Thyroid gland (tissue), 4 donors: ENCODE results near the gene SIPA1. TPM values are rescaled to one million over a fixed set of nuclear protein-coding genes. Genes with fewer than 3 reads are reported as not detected.

ENCODE experiments used
- DNase-seq, 2 donors: peaks; one replicate each; pipeline ENCODE4 v3.0.0-alpha.2; 2019
- H3K27ac ChIP-seq, 3 donors: fragments of 200-600 bp; sonication (generic); 1 replicate in 2 of 3; 2 replicates in 1 of 3; pipeline ENCODE4 v1.5.1; 2016 to 2019; ENCODE audit warnings: mild to moderate bottlenecking in 1 of 3, moderate library complexity in 1 of 3
- H3K27me3 ChIP-seq: fragments of 200-600 bp; sonication (generic); one replicate; pipeline ENCODE4 v1.5.1; 2019
- H3K36me3 ChIP-seq, 2 donors: fragments of 200-600 bp; sonication (generic); one replicate each; pipeline ENCODE4 v1.5.1; 2016 to 2019
- H3K4me1 ChIP-seq, 2 donors: fragments of 200-600 bp; sonication (generic); one replicate each; pipeline ENCODE4 v1.5.1; 2017 to 2019
- H3K4me3 ChIP-seq, 3 donors: fragments of 200-600 bp; sonication (generic); replicated peaks in 1 of 3; 1 replicate in 2 of 3; 2 replicates in 1 of 3; pipeline ENCODE4 v1.5.1; 2016; ENCODE audit warnings: mild to moderate bottlenecking in 1 of 3
- H3K9me3 ChIP-seq: fragments of 200-600 bp; sonication (generic); one replicate; pipeline ENCODE4 v1.5.1; 2017
- POLR2A ChIP-seq, 2 donors: fragments of 450-650 bp; IDR thresholded peaks; one replicate each; pipeline ENCODE4 v1.6.1; 2017; ENCODE audit warnings: antibody characterized with exemption in 2 of 2, mild to moderate bottlenecking in 2 of 2, moderate library complexity in 1 of 2
- WGBS, 2 donors: methylation state at CpG; one replicate each; pipeline ENCODE4 v1.1.5; 2017; 5-methylcytosine and 5-hydroxymethylcytosine counted together
- intact Hi-C: fragments of 100-400 bp; cut with DNase I; formaldehyde crosslinking; loops from one replicate; pipeline ENCODE4 v1.15.1; 2023
- total RNA-seq, 4 donors: library from RNA; depleted of rRNA; stranded (reverse); fragments of >200 nt; gene quantifications; one replicate each; pipeline ENCODE4 v1.2.3, GENCODE V29; 2016
- TF ChIP-seq, protein P1 (sequence below), 6 experiments: fragments of 200-600 bp in 3 of 6; fragments of 450-650 bp in 3 of 6; sonication (generic) in 3 of 6; IDR thresholded peaks; one replicate each; pipeline ENCODE4 v1.5.1; 2016 to 2019; ENCODE audit warnings: antibody characterized with exemption in 6 of 6, mild to moderate bottlenecking in 2 of 6, inconsistent platforms in 1 of 6, moderate library complexity in 1 of 6

The SIPA1 gene
- total RNA-seq, 4 donors from 2014 or later: 19.2 to 40.6 (median 32.7) TPM

GRCh38 chr11:65695459-65696241 lies 57.7 kb downstream of the SIPA1 start:
- peak overlapping the region; percentile 37 to 65 (median 39) for H3K27ac ChIP-seq
- intact Hi-C loops: no loop called here
- peak; percentile 90 to 92 for DNase-seq

GRCh38 chr11:65696802-65697552 lies 59.1 kb downstream of the SIPA1 start:
- H3K27me3 ChIP-seq: no peaks in the 10 kb centered on the region
- H3K36me3 ChIP-seq: no peaks in the 10 kb centered on the region
- TF ChIP-seq POLR2A (IDR thresholded peaks at IDR 0.05): no peak
- TF ChIP-seq, protein P1, sequence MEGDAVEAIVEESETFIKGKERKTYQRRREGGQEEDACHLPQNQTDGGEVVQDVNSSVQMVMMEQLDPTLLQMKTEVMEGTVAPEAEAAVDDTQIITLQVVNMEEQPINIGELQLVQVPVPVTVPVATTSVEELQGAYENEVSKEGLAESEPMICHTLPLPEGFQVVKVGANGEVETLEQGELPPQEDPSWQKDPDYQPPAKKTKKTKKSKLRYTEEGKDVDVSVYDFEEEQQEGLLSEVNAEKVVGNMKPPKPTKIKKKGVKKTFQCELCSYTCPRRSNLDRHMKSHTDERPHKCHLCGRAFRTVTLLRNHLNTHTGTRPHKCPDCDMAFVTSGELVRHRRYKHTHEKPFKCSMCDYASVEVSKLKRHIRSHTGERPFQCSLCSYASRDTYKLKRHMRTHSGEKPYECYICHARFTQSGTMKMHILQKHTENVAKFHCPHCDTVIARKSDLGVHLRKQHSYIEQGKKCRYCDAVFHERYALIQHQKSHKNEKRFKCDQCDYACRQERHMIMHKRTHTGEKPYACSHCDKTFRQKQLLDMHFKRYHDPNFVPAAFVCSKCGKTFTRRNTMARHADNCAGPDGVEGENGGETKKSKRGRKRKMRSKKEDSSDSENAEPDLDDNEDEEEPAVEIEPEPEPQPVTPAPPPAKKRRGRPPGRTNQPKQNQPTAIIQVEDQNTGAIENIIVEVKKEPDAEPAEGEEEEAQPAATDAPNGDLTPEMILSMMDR (IDR thresholded peaks at IDR 0.05): no peak
- DNase-seq: no peak
- WGBS, 2 donors: 83 to 87% methylated on average over 5 of the region's 5 CpGs
- no peak overlapping the region for H3K4me3 ChIP-seq
- H3K27ac ChIP-seq: no peak overlapping the region
- H3K4me1 ChIP-seq: peaks cover 26 to 35% of the 10 kb centered on the region in 2 donors
- H3K9me3 ChIP-seq: no peaks in the 10 kb centered on the region
- intact Hi-C loops: no loop called here

More at GRCh38 chr11:65695459-65696241, 57.7 kb downstream of the SIPA1 start:
- Histone ChIP-seq H3K27me3 (no peaks in the 10 kb centered on the region), H3K4me1 (peaks cover 26 to 35% of the 10 kb centered on the region in 2 donors), H3K4me3 (no peak overlapping the region), H3K9me3 (no peaks in the 10 kb centered on the region), H3K36me3 (no peaks in the 10 kb centered on the region)
- WGBS, 2 donors: 34 to 42% methylated on average over 12 of the region's 12 CpGs
- TF ChIP-seq POLR2A (IDR thresholded peaks at IDR 0.05): no peak
- TF ChIP-seq, protein P1 (IDR thresholded peaks at IDR 0.05): no peak

GRCh38 chr11:65698205-65698604 lies 60.3 kb downstream of the SIPA1 start:
- no peaks in the 10 kb centered on the region for H3K36me3 ChIP-seq
- no peak overlapping the region for H3K4me3 ChIP-seq
- peaks cover 26 to 33% of the 10 kb centered on the region in 2 donors for H3K4me1 ChIP-seq
- H3K27ac ChIP-seq: no peak overlapping the region
- 61 to 82% methylated on average over 8 of the region's 8 CpGs for WGBS, 2 donors
- intact Hi-C loops: no loop called here
- DNase-seq: no peak
- H3K27me3 ChIP-seq: no peaks in the 10 kb centered on the region
- no peak for TF ChIP-seq POLR2A (IDR thresholded peaks at IDR 0.05)
- TF ChIP-seq, protein P1 (IDR thresholded peaks at IDR 0.05): no peak
- H3K9me3 ChIP-seq: no peaks in the 10 kb centered on the region

GRCh38 chr11:65699306-65699705 lies 61.4 kb downstream of the SIPA1 start:
- WGBS, 2 donors: 80 to 91% methylated on average over 5 to 7 of the region's 7 CpGs
- DNase-seq: no peak
- Histone ChIP-seq H3K4me1 (peaks cover 17 to 22% of the 10 kb centered on the region in 2 donors), H3K9me3 (no peaks in the 10 kb centered on the region), H3K4me3 (no peak overlapping the region), H3K27ac (no peak overlapping the region), H3K36me3 (no peaks in the 10 kb centered on the region), H3K27me3 (no peaks in the 10 kb centered on the region)
- intact Hi-C loops: no loop called here
- TF ChIP-seq, protein P1 (IDR thresholded peaks at IDR 0.05): no peak
- TF ChIP-seq POLR2A (IDR thresholded peaks at IDR 0.05): no peak

DNA sequence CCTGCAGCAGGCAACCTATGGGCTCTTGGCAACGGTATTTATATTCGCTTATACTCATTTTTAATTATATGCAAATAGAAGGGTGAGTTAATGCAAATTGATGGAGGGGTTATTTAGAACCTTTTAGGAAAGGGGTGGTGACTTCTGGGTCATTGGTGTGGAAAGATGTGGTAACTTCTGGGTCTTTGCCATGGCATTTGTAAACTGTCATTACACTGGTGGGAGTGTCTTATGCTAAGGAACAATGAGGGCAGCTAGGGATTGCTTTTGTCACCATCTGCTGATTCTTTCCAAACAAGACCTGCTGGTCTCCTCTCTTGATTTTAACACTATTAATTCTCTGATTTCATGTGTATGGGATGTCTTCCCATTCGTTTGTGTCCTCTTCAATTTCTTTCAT lies 62.5 kb downstream of the SIPA1 start:
- DNase-seq: no peak
- intact Hi-C loops: no loop called here
- no peaks in the 10 kb centered on the region for H3K9me3 ChIP-seq
- H3K36me3 ChIP-seq: no peaks in the 10 kb centered on the region
- no peaks in the 10 kb centered on the region for H3K27me3 ChIP-seq
- H3K4me3 ChIP-seq: no peak overlapping the region
- WGBS, 2 donors: 80 to 90% methylated on average over 3 of the region's 3 CpGs
- no peak overlapping the region for H3K27ac ChIP-seq
- TF ChIP-seq, protein P1 (IDR thresholded peaks at IDR 0.05): no peak
- TF ChIP-seq POLR2A (IDR thresholded peaks at IDR 0.05): no peak
- H3K4me1 ChIP-seq: peaks cover 8 to 11% of the 10 kb centered on the region in 2 donors
